ENCODE measurements around the gene VTA1. TPM values are rescaled to one million over a fixed set of nuclear protein-coding genes. Genes with fewer than 3 reads are reported as not detected.

The VTA1 gene
- total and polyA plus RNA-seq, 2 of the 13 experiments (the other 11 are each of a cell fraction or from before 2014, with no cell fraction given), result 70.7 to 89.1 TPM

- TF ChIP-seq ZNF75D (CRISPR knock-in tag; IDR thresholded peaks at IDR 0.05; ENCODE audit: borderline replicate concordance), result no peak
- no peak; the same call in 1 of the 2 replicates for TF ChIP-seq ZNF782 (CRISPR knock-in tag; IDR thresholded peaks at IDR 0.05; ENCODE audit: borderline replicate concordance)
- no peak for TF ChIP-seq SUZ12 (IDR thresholded peaks at IDR 0.05; ENCODE audit: low read depth, low read length)
- TF ChIP-seq SRY (CRISPR knock-in tag; IDR thresholded peaks at IDR 0.05), result 0 out of 2 replicates have a peak, but pooled peaks have one; percentile 73
- TF ChIP-seq SCMH1 (CRISPR knock-in tag; IDR thresholded peaks at IDR 0.05; ENCODE audit: borderline replicate concordance), result no peak
- no peak for TF ChIP-seq ZFP36L1 (CRISPR knock-in tag; IDR thresholded peaks at IDR 0.05)
- TF ChIP-seq PRPF4 (IDR thresholded peaks at IDR 0.05; ENCODE audit: low read depth, low read length, poor library complexity, severe bottlenecking), result no peak
- peak; percentile 97; the same call in 1 of the 2 replicates for TF ChIP-seq ZMAT3 (CRISPR knock-in tag; conservative IDR thresholded peaks at IDR 0.05)
- 0 out of 2 replicates have a peak, but pooled peaks have one; percentile 1 for TF ChIP-seq ZNF101 (CRISPR knock-in tag; IDR thresholded peaks at IDR 0.05; ENCODE audit: borderline replicate concordance, low read depth)
- TF ChIP-seq ZFY (CRISPR knock-in tag; IDR thresholded peaks at IDR 0.05), result peak; percentile 94
- peak; percentile 81 for TF ChIP-seq SIN3B (IDR thresholded peaks at IDR 0.05; ENCODE audit: low read length)
- peak; percentile 86 for TF ChIP-seq UBTF (CRISPR knock-in tag; IDR thresholded peaks at IDR 0.05)
- TF ChIP-seq KAT8 (CRISPR knock-in tag; IDR thresholded peaks at IDR 0.05), result peak; percentile 100
- no peak for TF ChIP-seq CENPX (CRISPR knock-in tag; IDR thresholded peaks at IDR 0.05)
- TF ChIP-seq ZNF547 (CRISPR knock-in tag; IDR thresholded peaks at IDR 0.05), result peak; percentile 90
- peak; percentile 98 for TF ChIP-seq SALL2 (CRISPR knock-in tag; IDR thresholded peaks at IDR 0.05)
- peak; percentile 68; the same call in 1 of the 2 replicates for TF ChIP-seq ZKSCAN1 (IDR thresholded peaks at IDR 0.05; ENCODE audit: low read length)
- peak; percentile 83 for TF ChIP-seq PAXIP1 (CRISPR knock-in tag; conservative IDR thresholded peaks at IDR 0.05)
- peak; percentile 73; the same call in 1 of the 2 replicates for TF ChIP-seq TOE1 (CRISPR knock-in tag; IDR thresholded peaks at IDR 0.05)
- peak; percentile 83; the same call in 1 of the 2 replicates for TF ChIP-seq ZNF749 (CRISPR knock-in tag; IDR thresholded peaks at IDR 0.05; ENCODE audit: borderline replicate concordance)
- TF ChIP-seq ZNF709 (CRISPR knock-in tag; IDR thresholded peaks at IDR 0.05), result peak; percentile 88; the same call in 1 of the 2 replicates
- peak; percentile 94 for TF ChIP-seq TFDP1 (CRISPR knock-in tag; IDR thresholded peaks at IDR 0.05; ENCODE audit: borderline replicate concordance)
- peak; percentile 88; the same call in 1 of the 2 replicates for TF ChIP-seq ZNF788 (CRISPR knock-in tag; IDR thresholded peaks at IDR 0.05; ENCODE audit: borderline replicate concordance)
Observed at GRCh38 chr6:142146828-142147662, at the start of gene VTA1, which contains the start of gene NMBR (continued).

Measured in HepG2 (cell line).